HG02852 (cell line): ENCODE results near the gene FALEC.

ENCODE experiments used
- ATAC-seq: cut with Tn5 transposase; IDR thresholded peaks from one replicate; pipeline ENCODE4 v1.9.1; 2021; ENCODE audit warnings: mild to moderate bottlenecking, moderate library complexity; ENCODE audit not compliant: unreplicated experiment

FALEC gene

GRCh38 chr1:150515328-150516049, at the start of gene FALEC:
Gene FALEC, plus strand, starts transcription at chr1:150515752.
- ATAC-seq: peak; percentile 96

- ATAC-seq: no peak
Observed at GRCh38 chr1:150466964-150467363, 48.6 kb upstream of the FALEC start.

DNA sequence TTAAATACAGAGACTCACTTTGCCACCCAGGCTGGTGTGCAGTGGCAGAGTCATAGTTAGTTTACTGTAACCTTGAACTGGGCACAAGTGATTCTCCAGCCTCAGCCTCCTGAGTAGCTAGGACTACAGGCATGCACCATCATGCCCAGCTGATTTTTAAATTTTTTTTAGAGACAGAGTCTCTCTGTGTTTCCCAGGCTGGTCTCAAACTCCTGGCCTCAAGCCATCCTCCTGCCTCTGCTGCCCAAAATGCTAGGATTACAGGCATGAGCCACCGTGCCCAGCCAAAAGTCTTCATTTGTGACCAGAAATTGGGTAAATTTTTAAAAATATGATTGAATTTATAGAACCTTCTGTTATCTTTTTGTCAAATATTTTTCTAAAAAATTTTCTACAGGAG, 46.3 kb upstream of the FALEC start:
- ATAC-seq: no peak

- ATAC-seq: no peak
Observed at GRCh38 chr1:150472601-150473200, 42.9 kb upstream of the FALEC start.

- ATAC-seq: no peak
Observed at GRCh38 chr1:150473659-150474058, 41.9 kb upstream of the FALEC start.

DNA sequence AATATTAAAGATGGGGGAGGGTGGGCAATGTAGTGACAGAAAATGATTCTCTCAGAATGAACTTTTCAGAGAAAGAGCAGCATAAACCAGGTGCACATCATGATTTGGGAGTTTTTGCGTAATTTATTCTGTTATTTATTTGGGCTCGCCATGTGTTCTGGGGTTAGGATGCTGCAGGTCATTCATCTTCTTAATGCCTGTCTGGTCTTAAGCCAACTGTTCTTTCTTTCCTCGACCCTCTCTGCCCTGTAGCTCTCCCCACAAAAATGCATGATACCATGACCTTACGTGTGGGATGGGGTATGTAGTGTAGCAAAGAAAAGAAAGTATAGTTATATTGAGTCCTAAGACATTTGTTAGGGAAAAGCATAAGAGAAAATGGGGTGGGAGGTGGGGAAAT, 40.7 kb upstream of the FALEC start:
- no peak for ATAC-seq

DNA sequence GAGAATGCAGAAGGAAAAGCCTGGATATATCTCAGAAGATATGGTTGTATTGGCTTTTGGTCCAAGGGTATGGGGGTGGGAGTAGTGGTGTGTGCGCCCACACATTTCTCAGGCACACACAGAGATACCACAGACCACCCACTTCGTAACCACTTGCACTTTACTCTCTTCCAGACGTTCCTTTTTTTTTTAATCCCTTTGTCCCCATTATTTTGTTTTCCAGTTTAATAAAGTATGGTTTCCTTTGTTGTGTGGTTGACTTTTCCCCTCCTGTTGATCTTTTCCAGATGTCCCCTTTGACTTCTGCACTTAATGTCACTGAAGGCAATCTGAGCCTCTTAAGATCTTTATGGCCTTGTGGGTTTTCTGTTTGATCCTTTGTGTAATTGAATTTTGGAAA, 38.8 kb upstream of the FALEC start:
- no peak for ATAC-seq

- no peak for ATAC-seq
Observed at GRCh38 chr1:150477320-150477719, 38.2 kb upstream of the FALEC start.

DNA sequence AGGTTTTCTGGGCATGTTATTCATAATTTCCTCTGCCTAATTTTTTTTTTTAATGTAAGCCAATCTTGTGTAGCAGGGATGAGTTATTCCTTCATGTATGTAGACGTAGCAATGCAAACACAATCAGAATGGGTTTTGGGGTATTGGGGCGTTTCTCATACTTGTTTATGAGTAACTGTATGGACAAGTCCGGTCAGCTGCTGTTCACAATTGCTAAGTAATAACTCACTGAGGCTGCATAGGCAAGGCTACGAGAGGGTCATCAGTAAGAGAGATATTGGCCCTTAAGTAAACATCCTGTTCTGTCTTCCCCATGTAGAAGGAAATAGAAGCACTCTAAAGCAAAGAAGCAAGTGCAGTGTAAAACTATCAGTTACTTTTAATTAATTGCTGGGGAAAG, 37.8 kb upstream of the FALEC start:
- ATAC-seq: no peak

DNA sequence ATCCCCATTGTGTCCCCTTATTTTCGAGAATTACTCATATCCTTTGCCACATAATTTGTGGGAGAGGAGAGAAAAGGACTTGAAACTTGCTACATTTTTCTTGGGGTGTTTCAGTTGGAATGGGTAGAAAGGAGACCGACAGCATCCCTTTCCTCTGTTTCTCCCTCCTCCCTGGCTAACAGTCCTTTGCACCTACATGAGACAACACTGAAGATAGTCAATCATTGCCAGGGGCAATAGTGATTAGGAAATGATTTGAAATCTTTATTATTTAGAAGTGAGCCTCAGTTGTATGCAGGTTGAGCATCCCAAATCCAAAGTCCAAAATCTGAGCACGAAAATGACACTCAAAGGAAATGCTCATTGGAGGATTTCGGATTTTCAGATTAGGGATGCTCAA, 36.2 kb upstream of the FALEC start:
- no peak for ATAC-seq

- ATAC-seq: no peak
Observed at GRCh38 chr1:150479927-150480352, 35.6 kb upstream of the FALEC start.

DNA sequence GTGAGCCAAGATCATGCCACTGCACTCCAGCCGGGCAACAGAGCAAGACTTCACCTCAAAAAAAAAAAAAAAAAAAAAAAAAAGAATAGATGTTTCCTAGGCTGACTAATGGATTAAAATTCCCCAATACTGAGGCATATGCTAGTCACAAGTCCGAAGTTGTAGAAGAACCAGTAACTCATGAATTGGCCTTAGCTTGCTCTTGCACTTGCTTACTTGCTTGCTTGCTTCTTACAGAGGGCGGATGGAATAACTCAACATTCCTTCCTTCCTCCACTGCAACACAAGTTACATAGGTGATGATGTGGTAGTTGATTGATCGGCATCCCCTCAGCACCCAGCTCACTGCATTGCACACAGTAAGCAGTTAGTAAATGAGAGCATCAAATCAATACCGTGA, 31.1 kb upstream of the FALEC start:
- ATAC-seq: no peak

DNA sequence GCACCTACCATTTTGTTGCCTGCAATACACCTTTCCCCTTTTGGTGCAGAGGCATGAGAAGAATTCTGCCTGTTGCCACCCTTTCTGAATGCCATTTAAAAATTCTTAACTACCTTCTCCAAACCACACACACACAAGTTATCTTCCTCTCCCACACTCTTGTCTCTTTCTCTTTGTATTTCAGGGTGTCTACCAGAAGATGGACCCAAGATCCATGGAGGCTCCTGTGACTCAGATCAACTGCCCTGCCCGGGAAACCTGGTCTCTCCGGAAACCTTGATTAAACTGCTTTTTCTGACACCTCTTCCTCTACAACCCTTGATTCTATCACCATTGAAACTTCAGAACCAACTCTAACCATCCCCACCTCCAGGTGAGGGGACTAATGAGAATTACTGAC, 30.7 kb upstream of the FALEC start:
- ATAC-seq: no peak

DNA sequence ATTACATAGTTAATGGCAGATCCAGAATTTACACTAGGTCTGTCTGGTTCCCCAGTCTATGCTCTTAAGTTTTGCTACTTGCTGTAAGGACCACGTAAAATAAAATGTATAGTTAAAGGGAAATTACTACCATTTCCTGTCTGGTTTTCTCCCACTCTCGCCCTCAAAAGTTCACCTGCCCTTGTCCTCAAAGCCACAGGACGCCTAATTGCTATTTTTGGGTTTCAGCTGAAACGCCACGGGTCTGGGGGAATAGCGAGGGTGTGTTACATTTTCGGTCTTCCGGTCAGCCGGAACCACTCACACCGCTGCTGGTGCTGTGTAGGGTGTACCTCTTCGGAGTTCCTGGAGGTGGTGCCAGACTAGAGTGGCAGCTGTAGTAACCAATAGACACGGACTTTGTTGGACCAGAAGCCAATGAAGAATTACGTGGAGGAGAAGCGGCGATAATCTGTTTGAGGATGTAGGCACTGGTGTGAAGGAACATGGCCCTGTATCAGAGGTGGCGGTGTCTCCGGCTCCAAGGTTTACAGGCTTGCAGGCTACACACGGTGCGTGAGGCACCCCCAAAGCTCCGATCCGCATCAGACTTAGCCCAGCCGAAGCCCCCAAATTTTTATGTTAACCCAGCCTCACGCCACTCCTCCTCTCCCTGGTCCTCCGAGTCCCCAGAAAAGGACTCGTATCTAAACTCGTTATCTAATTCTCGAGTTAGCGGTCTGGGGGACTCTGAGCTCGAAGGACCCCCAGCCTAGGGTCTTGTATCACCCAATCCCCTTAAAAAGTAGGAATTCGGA, 28.4 kb upstream of the FALEC start, which contains the start of gene TARS2:
TSS of gene TARS2 (plus strand) at position 454 of the 797 bp plus-strand sequence. CDS start at position 486, 32 bp downstream.
- peak; percentile 100 for ATAC-seq

GRCh38 chr1:150487763-150488115, 27.8 kb upstream of the FALEC start:
- no peak for ATAC-seq

- ATAC-seq: no peak
Observed at GRCh38 chr1:150493175-150493574, 22.4 kb upstream of the FALEC start.

DNA sequence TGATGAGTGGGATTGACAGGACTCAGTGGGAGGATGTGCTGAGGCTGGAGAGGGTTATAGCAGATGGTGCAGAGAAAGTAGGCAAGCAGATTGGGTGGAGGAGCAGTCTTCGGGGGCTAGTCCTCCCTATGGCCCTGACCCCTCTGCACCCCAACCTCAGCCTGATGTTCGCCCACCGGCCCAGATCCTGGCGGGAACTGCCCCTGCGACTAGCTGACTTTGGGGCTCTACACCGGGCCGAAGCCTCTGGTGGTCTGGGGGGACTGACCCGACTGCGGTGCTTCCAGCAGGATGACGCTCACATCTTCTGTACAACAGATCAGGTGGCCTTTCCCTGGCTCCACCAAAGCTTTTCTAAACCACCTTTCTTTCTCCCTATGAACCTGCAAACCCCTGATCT, 17.2 kb upstream of the FALEC start:
- no peak for ATAC-seq

DNA sequence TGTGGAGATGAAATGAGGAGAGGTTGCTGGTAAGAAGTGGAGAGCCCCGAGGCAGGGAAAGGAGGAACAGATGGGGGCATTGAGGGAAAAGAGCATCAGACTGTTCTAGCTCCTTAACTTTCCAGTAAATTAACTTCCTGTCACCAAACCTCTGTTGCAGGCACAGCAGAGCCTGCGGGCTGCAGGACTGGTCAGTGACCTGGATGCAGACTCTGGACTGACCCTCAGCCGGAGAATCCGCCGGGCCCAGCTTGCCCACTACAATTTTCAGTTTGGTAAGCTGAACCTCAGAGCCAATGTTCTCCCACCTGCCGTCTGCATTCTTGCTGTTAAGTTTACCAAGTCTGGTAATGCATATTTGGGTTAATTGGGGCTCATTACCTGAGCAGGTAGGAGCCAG, 10.1 kb upstream of the FALEC start:
- ATAC-seq: no peak

- ATAC-seq: no peak
Observed at GRCh38 chr1:150507912-150508864, 7.4 kb upstream of the FALEC start, which contains the start of gene ECM1. Gene ECM1, plus strand, starts transcription at chr1:150508109. Its CDS starts 101 bp downstream, at chr1:150508210.

GRCh38 chr1:150508982-150509381, 6.6 kb upstream of the FALEC start:
- ATAC-seq: no peak

DNA sequence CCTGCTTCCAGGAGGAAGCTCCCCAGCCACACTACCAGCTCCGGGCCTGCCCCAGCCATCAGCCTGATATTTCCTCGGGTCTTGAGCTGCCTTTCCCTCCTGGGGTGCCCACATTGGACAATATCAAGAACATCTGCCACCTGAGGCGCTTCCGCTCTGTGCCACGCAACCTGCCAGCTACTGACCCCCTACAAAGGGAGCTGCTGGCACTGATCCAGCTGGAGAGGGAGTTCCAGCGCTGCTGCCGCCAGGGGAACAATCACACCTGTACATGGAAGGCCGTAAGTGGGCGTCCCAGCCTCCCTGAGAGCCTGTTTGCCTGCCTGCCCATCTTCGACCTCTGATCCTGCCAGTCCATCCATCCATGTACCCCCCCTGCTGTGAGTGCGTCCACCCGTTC, 4.0 kb upstream of the FALEC start:
- ATAC-seq: no peak
